Ammon's horn (tissue), 1 donor: ENCODE data around the gene CYFIP1.

ENCODE experiments used
- DNase-seq: peaks from one replicate; pipeline ENCODE4 v3.0.0-alpha.2; 2016; ENCODE audit warnings: low spot score

Gene CYFIP1

DNA sequence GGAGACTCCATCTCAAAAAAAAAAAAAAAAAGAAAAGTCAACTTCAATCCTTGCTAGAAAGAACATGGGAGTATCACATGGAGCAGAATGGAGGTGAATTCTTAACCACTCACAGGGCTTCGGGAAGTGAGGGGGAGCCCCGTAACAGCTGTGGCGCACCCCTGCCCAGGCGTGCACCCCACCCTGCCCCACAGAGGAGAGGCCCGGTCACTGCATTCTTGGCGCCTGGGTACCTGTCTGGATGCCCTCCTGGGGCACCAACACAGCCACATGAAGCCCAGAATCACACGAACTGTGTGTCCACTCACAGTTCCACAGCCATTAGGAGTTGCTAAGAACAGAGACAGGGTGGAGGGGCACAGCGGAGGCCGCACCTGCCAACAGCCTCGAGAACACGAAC lies 89.9 kb downstream of the CYFIP1 start:
- no peak for DNase-seq

DNA sequence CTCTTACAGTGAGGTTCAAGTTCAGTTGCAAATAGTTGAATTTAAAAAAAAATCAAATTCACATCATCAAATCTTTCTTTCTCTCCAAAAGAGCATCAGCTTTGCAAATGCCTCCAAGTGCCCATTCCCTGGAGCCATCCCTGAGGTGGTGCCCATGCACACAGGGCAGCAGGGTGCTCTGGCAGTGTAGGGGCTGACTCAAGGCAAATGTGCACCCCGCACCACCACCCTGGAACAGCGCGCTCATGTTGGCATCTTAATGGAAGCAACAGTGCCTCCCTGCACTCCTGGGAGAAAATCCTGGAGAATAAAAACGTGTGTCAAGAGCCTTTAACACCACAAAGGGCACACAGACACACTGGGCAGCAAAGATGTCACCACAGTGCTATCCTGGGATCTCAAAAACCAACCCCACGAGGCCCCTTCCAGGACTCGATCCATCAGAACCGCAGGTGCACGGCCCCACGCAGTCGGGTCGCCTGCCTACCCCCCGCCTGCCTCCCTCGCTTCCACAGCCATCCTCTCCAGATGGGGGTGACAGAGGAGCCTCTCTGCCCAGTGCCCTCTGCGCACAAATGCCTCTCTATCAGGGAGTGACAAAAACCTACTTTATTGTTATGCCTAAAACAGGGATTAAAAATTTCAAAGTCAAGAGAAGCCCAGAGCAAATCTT lies 90.9 kb downstream of the CYFIP1 start:
- DNase-seq = no peak

DNA sequence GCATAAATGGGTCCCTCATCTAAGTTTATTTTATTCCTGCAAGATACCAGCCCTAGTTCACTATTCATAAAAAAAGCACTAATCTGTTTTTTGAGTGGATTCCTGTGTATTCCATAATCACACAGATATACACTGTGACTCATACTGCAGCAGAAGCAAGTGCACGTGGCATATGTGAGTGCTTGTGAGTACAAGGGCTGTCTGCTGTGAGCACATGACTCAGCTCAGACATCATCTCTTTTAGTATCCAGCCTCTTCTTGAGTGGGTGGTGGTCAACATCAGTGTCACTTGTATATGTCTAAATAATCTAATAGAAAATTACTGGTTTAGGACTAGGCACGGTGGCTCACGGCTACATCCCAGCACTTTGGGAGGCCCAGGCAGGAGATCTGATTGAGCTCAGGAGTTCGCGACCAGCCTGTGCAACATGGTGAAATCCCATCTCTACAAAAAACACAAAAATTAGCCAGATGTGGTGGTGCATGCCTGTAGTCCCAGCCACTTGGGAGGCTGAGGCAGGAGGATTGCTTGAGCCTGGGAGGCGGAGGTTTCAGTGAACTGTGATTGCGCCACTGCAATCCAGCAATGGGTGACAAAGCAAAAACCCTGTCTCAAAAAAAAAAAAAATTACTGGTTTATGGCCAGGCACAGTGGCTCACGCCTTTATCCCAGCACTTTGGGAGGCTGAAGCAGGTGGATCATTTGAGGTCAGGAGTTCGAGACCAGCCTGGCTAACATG lies 91.9 kb downstream of the CYFIP1 start:
- DNase-seq = peak; percentile 65

DNA sequence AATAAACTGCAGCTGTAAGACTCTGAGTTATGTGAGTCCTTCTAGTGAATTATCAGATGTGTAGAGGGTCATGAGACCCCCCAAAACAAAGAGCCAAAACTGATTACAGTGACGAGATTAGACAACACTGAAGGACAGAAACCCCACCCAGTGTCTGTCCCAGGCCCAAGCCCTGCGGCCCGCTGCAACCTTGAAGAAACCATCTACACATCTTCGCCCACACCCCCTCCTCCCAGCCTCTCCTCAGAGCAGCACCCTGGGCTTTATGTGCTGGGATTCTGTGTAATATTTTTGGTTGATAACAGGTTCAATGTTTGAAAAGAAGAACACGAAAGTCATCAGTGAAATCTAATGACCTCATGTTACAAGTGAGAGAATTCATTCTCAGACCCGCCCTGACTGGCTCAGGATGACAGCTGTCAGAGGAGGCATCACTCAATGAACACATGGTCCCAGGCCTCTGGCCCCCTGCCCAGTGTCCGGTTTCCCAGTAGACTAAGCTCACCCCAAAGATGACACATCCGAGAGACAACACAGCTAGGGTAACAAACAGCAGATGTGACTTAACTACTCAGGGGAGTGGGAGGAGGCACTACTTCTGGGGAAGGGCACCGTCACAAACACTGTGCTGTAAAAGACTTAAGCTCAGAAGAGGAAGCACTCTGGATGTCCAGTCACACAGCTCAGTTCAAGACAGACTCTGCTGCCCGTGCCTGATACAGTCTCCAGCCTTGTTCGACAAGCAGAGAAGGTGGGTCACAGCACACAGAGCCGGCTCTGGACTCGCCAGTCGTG lies 92.8 kb downstream of the CYFIP1 start:
- DNase-seq = peak; percentile 21

DNA sequence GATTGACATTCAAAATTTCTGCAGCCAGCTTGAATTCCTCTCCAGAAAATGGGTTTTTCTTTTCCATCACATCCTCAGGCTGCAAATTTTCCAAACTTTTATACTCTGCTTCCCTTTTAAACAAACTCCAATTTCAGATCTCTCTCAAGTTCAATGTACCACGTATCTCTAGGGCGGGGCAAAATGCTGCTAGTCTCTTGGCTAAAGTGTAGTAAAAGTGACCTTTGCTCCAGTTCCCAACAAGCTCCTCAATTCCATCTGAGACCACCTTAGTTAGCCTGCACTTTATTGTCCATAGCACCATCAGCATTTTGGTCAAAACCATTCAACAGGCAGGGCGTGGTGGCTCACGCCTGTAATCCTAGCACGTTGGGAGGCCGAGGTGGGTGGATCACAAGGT lies 95.0 kb downstream of the CYFIP1 start:
- DNase-seq = no peak

DNA sequence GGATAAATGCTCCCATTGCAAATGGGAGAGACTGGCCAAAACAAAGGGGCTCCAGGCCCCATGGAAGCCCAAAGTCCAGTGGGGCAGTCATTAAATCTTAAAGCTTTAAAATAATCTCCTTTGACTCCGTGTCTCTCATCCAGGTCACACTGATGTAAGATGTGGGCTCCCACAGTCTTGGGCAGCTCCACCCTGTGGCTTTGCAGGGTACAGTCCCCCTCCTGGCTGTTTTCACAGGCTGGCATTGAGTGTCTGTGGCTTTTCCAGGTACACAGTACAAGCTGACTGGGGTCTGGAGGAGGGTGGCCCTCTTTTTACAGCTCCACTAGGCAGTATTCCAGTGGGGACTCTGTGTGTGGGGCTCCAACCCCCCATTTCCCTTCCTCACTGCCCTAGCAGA lies 95.8 kb downstream of the CYFIP1 start:
- no peak for DNase-seq

DNA sequence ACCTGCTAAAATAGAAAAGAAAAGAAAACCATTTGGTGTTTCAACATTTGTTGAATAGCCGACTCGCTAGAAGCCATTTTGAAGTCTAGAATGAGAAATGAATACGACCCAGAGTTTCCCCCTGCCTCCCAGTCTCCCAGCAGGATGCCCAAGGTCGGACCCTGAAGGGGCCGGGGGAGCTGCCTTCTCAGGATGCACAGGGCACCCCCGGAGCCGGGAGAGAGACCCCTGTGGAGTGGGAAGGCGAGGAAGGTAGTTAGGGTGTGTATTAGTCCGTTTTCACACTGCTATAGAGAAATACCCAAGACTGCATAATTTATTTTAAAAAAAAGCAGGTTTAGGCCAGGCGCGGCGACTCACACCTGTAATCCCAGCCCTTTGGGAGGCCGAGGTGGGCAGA lies 97.0 kb downstream of the CYFIP1 start:
- DNase-seq = no peak

DNA sequence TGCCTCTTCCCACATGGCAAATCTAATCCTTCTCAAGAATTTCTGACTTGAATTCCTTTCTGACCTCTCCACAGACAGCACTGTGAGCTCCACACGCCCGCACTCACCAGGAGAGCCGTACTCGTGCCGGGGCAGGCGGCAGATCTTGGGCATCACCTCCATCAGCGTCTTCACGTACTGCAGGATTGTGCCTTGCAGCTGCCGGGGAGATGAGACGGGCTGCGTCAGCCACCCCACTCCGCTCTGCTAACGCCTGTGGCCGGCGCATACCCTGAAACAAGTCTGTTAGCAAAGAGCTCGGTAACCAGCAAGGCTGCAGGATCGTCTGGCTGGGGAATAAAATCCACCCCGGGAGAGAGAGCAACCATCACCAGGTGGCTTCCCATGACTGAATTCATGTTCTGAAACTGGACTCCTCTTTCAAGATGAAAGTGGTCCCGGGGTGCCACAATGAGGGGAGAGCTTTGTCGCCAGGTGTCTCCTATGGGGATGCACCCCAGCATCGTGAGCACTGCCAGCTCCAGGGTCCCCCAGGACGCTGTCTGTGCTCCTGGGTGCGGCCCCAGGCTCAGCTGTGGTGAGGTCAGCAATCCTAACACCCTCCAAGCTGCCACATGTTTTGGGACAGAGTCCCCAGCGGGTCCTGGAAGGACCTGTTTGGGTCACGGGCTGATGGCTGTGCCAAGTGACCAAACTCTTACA lies 98.3 kb downstream of the CYFIP1 start:
- DNase-seq = no peak

DNA sequence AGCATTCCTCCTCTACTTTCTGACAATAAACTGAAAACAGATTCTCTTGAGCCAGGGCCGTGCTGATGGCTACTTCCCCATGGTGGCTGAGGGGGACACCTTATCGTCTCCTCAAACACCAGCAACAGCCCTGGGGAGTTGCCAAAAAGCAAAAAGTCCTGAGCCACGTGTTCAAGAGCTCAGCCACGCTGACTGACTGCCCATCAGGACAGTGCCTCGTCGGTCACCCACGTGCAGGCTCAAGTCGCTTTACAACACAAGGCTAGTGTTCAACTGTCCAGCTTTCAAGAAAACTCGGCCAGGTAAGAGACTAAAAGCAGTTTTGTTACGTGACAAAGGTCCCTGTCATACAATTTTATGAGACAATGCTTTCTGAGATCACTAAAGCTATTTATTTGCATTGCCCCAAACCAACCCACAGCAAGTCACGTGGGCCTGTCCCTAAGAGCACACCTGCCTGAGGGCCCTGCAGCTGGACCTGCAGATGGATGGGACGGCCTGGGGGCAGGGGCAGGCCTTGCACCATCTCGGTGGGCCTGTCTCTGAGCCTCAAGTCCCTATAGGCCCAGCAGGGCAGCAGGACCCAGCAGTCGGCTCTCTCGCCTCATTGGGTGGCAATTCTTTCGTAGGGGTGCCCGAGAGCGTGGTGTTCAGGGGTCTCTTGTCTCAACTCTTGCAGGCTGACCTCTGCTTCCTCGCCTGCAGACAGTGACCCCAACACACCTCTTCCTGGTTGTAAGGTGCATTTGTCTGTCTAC lies 99.0 kb downstream of the CYFIP1 start:
- DNase-seq = no peak

DNA sequence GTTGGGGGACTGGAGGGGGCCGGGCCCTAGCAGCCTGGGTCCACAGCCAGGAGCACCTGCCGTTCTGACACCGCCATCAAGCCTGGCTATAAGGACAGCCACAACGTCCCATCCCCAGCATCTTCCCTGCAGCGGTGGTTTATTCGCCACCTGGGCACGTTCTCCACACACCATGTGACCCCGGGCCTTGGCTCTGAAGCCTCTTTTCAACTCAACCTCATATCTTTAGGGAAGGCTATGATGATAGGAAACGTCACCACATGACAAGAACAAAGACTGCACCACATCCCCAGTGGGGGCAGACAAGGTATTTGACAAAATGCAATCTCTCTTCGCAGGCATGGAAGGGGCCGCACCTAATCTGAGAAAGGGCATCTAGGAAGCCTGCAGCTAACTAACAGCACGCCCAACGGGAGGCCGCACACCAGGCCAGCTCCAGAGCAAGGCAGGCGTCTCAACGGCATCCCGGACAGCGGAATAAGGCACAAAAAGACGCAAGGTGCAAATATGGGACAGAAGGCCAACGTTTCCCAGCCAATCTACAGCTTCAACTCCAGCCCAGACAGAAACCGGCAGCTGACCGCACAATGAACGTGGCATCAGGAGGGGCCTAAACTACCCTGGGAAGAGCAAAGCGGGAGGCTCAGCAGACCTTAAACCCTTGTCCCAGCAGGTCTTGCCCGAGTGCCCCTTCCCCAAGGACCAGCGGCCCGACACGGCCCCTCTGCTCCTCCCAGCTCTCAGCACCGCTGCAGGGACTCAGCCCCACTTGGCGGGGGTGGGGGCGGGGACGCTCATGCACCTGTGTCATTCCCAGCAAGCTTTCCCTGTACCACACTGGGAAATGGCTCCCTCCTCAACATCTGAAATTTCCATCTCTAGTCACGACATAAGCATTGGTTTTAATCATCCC lies 99.8 kb downstream of the CYFIP1 start:
- no peak for DNase-seq

DNA sequence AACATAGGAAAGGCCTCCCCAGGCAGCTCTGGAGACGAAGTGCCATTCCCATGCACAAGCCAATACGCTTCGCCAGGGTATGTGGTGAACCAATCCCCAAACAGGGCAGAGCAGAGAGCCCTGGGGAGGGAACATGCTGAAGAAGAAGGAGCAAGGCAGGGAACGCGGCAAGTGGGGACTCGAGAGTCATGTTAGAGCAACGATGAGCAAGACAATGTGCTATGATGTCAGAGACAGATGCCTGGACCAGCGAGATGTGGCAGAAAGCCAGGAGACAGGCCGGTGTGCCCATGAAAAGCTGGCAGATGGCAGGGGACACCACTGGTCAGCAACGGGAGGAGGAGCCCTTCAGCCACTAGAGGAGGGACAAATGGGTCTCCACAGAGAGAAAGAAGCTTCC lies 102.1 kb downstream of the CYFIP1 start:
- no peak for DNase-seq

DNA sequence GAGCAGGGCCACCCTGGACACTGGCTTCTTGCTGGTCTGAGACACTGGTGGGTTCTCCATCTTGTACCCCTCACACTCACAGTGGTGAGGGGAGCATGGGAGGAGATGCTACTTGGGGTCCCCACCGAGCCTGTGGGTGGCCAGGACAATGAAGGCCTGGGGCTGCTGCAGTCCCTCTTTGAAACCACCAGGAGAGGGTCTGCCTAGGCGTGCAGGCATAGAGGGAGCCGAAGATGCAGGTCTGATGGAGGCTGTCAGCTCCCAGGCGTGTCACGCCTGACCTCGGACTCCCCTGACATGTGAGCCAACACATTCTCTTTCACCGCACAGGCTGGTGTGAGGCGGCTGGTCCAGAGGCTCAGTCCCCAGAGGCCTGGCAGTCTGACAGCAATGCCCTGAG lies 102.6 kb downstream of the CYFIP1 start:
- no peak for DNase-seq

DNA sequence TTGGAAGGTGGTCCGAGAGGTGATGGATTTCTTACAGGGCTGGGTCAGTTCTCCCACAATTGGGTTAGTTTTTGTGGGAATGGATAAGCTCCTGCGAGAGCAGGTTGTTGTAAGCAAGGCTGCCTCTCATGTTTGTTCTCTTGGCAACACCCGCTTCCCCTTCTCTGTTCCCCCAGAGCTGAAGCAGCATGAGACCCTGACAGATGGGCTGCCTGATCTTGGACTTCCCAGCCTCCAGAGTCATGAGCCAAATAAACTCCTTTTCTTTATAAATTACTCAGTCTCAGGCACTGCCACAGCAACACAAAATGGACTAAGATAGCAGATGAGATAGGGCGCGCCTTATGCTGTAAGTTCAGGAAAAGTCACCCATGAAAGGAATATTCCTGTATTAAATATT lies 103.1 kb downstream of the CYFIP1 start:
- no peak for DNase-seq

DNA sequence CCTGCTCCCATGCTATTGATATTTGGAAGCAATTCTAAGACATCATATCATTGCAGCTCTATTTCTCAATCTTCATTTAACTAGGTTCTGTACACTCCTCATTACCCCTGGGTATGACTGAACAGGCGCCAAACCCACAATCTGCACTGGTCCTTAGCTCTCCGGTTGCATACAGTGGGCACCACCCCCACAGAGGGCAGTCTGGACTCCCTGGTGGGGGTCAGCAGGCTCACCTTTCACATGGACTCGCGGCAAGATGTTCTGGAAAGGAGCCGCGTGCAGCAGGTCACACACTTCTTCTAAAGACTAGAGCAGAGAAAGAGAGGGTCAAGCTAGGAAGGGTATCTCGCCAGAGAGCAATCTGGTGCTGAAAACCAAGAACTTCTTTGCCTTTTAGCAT lies 105.2 kb downstream of the CYFIP1 start:
- no peak for DNase-seq

DNA sequence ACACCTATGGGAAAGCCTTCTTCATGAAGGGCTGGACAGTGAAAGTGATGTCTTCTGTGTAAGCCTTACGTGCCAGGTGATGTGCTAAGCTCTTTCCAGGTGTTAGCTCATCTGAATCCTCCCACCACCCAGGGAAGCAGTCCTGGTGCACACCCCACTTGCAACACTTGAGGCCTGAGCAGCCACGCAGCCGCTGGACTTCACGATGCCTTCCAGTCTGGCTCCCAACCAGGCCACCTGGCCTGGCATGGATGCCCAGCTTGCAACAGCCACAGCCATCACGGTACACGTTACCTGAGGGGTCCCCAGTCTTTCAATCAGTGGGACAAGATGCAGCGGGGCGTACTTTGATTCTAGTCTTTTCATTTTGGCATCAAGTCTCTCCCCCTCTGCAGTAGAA lies 105.9 kb downstream of the CYFIP1 start:
- DNase-seq = no peak

DNA sequence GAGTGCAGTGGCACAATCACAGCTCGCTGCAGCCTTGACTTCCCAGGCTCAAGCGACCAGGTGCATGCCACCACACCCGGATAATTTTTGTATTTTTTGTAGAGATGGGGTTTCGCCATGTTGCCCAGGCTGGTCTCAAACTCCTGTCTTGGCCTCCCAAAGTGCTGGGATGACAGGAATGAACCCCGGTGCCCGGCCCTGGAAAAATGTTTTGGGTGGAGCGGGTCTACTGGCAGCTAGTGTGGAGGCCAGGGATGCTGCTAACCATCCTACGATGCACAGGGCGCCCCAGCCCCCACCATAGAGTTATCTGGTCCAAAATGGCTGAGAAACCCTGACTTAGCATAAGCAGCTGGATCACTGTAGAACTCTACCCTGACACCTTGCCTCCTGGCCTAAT lies 106.3 kb downstream of the CYFIP1 start:
- no peak for DNase-seq

DNA sequence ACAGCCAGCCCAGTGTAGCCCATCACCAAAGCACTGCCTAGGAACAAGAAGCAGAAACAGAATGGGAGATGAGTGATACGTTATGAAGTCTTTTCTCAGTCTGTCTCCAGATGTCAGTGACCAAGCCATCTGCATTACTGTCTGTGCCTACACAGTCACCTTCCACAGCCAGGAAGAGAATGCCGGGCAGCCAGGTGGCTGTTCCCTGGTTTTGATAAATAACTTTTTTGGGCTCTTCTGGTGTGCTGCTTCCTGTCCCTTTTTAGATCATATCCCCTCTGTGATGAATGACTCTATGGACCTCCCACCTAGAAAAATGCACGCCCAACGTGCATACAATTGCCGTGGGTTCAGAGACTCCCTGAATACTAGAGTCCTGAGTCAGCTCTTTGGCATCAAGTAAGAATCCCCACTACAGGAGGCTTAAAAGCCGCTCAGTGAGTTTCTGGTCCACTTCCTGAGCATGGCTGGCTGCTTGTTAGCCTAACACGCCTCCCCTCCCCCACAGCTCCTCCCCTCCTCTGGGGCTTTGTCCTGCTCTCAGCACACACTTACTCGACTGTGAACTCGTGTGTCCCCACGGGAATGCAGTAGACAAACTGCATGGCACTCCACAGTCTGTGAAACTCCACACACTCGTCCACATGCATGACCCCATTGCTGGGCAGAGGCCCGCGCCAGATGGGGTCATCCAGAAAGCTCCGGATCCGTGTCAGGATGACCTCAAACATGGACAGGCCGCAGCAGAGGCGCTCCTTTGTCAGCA lies 107.0 kb downstream of the CYFIP1 start:
- no peak for DNase-seq

DNA sequence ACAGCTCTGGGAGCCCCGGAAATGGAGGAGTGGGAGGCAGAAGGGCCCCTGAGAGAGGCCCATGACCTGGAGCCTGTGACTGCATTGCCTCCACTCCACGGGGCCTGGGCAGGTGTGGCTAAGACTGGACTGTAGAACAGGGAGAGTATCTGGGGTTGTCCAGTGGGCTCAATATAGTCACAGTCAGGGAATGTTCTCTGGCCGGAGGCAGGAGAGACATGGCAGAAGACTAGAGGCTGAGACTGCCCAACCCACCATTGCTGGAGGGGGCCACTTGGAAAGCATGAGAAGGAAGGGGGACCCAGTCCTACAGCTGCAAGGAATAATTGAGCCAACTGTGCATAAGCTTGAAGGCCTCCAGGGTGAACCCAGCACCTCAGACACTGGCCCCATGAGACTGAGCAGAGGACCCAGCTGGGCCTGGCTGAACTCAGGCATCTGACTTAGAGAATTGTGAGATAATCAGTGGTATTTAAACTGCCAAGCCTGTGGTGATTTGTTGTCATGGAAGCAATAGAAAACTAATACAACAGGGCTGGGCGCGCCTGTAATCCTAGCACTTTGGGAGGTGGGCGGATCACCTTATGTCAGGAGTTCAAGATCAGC lies 108.6 kb downstream of the CYFIP1 start:
- DNase-seq = no peak

DNA sequence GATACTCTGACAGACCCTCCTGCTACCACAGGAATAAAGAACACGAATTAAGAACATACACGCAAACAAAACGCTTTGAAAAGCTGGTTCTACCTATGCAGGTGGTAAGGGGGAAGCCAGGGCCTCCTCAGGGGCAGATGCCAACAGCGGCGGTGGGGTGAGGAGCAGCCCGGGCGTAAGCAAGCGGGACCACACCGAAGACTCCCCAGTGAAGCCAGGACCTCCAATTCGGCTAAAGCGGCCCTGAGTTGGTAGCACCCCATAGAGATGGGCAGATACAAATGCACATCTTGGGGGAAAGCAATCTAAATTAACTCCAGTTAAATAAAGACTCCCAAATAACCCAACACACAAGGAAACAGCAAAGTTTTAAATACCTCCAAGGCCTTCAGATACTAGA lies 109.3 kb downstream of the CYFIP1 start:
- no peak for DNase-seq
